Prostate gland (tissue), 2 donors: ENCODE measurements around the gene ROBO1.

Source experiments
- POLR2A ChIP-seq: fragments of 450-650 bp; IDR thresholded peaks from one replicate; pipeline ENCODE4 v1.6.1; 2016; ENCODE audit warnings: antibody characterized with exemption, mild to moderate bottlenecking
- POLR2AphosphoS5 ChIP-seq: sonication (generic); formaldehyde crosslinking; IDR thresholded peaks from one replicate; pipeline ENCODE4 v1.6.1; 2017; ENCODE audit warnings: antibody characterized with exemption
- TF ChIP-seq, protein P1 (sequence below), 4 experiments: fragments of 200-600 bp in 2 of 4; fragments of 450-650 bp in 2 of 4; sonication (generic) in 2 of 4; IDR thresholded peaks; 1 replicate in 3 of 4; 2 replicates in 1 of 4; pipeline ENCODE4 v1.5.1; 2016 to 2019; ENCODE audit warnings: antibody characterized with exemption in 4 of 4, mild to moderate bottlenecking in 2 of 4, moderate library complexity in 2 of 4

DNA sequence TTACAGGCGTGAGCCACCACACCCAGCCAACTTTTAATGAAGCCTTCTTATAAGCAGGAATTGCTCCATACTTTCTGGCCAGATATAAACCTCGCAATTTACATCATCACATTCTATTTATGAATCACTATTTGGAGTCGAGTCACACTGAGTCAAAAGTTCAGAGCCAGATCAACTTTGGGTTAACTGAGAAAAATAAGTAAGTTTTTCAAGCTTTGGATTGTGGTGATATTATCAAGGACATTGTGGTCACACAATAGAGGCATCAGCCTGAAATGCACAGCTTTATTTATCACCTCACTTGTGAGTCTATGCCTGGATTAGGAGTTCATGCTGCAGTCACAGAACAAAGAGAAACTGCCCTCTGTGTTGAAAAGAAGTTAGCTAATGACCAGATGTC is 1163.5 kb downstream of the ROBO1 start:
- TF ChIP-seq, protein P1, sequence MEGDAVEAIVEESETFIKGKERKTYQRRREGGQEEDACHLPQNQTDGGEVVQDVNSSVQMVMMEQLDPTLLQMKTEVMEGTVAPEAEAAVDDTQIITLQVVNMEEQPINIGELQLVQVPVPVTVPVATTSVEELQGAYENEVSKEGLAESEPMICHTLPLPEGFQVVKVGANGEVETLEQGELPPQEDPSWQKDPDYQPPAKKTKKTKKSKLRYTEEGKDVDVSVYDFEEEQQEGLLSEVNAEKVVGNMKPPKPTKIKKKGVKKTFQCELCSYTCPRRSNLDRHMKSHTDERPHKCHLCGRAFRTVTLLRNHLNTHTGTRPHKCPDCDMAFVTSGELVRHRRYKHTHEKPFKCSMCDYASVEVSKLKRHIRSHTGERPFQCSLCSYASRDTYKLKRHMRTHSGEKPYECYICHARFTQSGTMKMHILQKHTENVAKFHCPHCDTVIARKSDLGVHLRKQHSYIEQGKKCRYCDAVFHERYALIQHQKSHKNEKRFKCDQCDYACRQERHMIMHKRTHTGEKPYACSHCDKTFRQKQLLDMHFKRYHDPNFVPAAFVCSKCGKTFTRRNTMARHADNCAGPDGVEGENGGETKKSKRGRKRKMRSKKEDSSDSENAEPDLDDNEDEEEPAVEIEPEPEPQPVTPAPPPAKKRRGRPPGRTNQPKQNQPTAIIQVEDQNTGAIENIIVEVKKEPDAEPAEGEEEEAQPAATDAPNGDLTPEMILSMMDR (IDR thresholded peaks at IDR 0.05) = no peak
- TF ChIP-seq POLR2AphosphoS5 (no peak), POLR2A (no peak)
